ENCODE results near the gene OSBPL6.

DNA sequence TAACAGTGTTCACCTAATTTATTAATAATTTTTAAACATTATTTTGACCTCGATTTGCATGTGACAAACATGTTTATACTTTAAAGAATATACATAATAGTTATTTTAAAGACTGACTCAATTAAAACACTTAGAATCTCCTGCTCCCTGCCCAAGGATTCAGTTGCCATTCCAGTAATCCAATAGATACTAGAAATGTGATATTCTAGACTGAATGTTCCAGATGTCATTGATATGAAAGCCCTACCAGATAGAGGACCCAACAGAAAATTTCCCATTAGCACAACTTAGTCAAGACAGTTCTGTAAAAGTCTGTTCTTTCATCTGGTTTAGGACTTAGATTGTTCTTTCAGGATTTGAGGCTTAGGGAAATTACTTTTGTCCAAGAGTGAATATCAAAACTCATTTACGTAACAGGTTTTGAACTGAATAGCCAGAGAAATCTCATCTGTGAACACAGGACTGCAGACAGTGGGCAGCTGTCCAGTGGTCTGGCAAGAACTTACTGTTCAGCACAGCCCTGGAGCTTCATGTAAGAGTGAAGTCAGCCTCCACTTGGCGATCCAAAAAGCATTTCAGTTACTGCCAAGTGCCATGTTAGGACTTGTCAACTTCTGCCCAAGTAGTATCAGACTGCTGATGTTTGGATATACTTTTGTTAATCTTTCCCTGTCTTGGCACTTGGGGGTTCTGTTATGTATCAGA, 77.5 kb downstream of the OSBPL6 start:
- TF ChIP-seq, protein P1, sequence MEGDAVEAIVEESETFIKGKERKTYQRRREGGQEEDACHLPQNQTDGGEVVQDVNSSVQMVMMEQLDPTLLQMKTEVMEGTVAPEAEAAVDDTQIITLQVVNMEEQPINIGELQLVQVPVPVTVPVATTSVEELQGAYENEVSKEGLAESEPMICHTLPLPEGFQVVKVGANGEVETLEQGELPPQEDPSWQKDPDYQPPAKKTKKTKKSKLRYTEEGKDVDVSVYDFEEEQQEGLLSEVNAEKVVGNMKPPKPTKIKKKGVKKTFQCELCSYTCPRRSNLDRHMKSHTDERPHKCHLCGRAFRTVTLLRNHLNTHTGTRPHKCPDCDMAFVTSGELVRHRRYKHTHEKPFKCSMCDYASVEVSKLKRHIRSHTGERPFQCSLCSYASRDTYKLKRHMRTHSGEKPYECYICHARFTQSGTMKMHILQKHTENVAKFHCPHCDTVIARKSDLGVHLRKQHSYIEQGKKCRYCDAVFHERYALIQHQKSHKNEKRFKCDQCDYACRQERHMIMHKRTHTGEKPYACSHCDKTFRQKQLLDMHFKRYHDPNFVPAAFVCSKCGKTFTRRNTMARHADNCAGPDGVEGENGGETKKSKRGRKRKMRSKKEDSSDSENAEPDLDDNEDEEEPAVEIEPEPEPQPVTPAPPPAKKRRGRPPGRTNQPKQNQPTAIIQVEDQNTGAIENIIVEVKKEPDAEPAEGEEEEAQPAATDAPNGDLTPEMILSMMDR (IDR thresholded peaks at IDR 0.05): no peak
- TF ChIP-seq POLR2A (IDR thresholded peaks at IDR 0.05): no peak
